NCI-H1436 treated with DMSO at 0.1 percent for 48 hours (cell line): ENCODE results near the gene ZNF536.
A peak's percentile ranks its signal among the peaks of the same experiment; 100 is the strongest.
"Not testable (repeated sequence)": the region's sequence is repeated elsewhere in the genome, so short reads cannot be mapped to it uniquely, and the experiment has no call there.

ENCODE experiments used
- DNase-seq: peaks from one replicate; lab custom pipeline; 2025; lab: John Stamatoyannopoulos, UW

Gene ZNF536

DNA sequence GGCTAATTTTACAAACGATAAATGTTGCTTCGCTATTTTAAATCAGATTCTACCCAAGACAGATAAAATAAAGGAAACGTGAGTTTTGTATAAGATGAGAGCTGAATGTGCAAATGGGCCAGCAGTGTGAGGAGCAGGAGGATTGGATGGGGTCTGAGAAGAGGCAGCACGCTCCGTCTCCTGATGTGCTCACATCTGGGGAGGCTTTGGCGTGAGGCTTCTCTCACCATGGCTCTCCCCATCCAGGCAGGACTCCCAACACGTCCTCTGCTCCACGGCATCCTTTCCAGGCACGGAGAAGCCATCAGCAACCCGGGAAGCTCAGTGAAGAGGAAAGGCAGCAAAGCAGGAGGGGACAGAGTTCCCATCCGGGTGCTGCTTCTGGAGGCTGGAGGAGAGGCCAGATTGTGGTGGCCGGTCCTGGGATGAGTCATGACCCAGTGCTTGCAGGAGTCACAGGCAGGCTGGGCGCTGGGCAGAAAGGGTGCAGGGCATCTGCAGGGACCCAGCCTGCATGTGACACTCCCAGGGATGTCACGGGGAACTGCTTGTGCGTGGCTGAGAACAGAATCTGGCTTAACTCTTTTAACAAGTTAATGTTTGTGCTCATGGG, 47.5 kb downstream of the ZNF536 start:
- DNase-seq = no peak

- DNase-seq = no peak
Observed at GRCh38 chr19:30420316-30420715, 48.1 kb downstream of the ZNF536 start.

GRCh38 chr19:30420881-30421280, 48.7 kb downstream of the ZNF536 start:
- no peak for DNase-seq

DNA sequence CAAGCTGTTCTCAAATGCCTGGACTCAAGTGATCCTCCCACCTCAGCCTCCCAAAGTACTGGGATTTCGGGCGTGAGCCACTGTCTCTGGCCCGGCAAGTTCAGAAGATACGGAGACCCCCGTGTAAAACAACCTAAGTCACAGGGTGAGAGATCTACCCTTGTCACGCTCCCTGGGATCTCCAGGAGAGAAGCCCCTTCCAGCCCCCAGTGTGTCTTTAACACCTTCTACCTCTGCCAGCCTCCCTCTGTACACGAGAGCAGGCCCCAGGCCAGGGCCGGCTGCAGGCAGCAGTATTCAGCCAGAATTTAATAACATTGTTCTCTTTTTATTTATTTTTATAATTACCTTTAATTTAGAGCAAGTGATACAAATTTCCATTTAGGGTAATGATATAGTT, 49.4 kb downstream of the ZNF536 start:
- no peak for DNase-seq

- no peak for DNase-seq
Observed at GRCh38 chr19:30423481-30423880, 51.3 kb downstream of the ZNF536 start.

DNA sequence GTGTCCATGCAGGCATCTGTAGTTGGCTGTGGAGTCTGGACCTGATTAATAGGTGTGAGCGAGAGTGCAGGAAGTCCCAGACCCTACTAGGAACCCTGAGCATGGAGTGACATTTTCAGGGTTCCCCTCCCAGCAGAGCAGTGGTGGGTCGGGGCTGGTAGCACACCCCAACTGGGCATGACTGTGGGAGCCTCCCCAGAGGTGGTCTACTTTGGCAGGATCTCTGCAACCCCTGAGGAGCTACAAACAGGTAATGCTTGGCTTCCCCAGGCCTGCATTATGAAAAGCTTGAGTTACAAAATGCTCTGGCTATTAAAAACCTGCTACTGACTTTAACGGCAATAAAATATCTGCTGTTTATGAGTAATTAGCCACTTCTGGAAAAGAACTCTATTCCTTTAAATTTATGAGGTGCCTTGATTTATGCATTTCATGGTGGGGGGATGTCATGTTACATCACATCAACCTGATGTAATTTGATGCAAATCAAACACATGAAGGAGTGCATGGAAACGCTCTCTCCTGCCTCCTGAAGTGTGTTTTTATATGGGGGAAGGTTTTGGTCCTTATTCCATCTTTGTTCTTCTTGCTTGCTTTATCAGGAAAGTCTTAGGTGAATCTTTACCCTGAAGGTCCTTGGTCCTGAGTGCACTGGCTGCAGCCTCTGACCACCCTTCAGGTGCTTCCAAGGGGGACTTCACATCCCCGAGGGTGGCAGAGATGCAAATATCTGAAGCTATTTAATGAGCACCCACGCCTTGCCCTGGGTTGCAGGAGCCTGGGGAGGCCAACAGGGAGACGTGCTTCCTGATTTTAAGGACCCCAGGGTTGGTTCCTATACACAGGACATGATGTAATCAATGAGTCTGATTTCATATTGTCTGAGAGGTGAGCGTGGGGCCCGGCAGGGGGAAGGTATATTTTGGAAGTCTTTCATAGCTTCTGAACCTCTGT, 54.0 kb downstream of the ZNF536 start:
- peak; percentile 34 for DNase-seq

DNA sequence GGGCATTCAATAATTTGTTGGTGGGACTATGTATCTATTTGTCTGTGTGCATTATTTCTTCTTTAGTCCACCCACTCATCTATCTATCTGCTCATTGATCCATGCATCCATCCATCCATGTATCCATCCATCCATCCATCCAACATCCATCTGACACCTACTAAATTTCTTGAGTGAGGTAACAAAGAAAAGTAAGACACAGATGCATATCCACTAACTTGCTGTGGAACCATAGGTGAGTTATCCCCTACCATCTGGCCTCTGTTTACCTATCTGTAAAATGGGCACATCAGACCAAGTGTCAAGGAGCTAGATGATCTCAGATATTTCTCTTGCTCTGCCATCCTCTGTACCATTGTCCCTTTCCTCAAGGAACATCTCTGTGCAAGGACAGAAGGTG, 54.7 kb downstream of the ZNF536 start:
- DNase-seq = no peak

DNA sequence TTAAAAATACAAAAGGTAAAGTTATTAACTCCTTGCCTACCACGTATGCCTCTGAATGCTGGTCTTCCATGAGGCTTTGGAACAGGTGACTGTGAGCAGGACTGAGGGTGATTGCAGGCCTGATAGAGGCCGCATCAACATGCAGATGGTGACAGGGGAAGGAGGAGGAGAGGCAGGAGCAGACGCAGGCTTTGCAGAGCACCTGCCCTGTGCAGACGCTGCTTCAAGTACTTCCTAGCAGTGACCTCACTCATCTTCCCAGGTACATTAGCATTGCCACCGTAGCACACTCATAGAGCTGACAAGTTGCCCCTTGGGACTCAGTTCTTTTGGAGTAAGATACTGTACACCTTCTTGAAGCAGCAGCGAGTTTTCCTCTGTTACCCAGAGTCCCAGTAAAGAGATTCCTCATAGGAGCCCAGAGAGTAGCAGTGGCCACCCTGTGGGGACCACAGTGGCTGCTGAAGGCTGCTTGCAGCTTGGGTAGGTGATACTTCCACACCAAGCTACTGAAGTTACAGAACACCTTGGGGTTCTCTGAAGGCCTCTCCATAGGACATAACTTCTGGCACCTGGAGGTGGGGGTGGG, 56.0 kb downstream of the ZNF536 start:
- peak; percentile 64 for DNase-seq

GRCh38 chr19:30428844-30429243, 56.7 kb downstream of the ZNF536 start:
- DNase-seq = no peak

DNA sequence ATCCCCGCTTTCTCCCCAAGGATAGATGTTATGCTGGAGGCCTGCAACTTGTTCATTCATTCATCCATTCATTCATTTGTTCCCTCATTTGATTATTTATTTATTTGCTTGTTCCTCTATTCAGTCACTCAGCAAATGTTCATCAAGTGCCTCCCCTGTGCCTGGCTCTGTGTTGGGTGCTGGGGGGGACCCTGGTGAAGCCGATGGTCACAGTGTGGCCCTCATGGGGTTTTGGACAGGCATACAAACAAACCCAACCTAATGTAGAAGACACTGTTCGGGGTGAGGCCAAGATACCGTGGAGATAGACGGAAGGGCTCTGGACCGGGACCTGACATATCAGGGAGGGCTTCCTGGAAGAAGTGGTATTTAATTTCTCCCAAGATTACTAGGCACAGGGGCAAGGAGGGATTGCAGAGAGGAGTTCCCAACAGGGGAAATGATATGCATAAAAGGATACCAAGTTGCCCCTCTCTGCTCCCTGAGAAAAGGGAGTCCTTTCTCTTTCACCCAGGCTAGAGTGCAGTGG, 58.1 kb downstream of the ZNF536 start:
- no peak for DNase-seq

- no peak for DNase-seq
Observed at GRCh38 chr19:30431591-30431990, 59.4 kb downstream of the ZNF536 start.

DNA sequence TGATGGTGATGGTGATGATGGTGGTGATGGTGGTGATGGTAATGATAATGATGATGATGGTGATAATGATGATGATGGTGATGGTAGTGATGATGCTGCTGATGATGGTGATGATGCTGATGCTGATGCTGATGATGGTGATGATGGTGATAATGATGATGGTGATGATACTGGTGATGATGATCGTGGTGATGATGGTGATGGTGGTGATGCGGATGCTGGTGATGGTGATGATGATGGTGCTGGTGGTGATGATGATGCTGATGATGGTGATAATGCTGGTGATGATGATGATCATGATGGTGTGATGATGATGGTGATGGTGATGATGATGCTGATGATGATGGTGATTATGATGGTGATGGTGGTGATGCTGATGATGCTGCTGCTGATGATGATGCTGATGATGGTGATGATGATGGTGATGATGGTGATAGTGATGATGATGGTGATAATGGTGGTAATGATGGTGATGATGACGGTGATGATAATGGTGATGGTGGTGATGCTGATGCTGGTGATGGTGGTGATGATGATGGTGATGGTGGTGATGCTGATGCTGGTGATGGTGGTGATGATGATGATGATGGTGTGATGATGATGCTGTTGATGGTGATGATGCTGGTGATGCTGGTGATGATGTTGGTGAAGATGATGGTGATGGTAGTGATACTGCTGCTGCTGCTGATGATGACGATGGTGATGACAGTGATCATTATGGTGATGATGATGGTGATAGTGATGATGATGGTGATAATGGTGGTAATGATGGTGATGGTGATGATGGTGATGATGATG, 62.8 kb downstream of the ZNF536 start:
- no peak for DNase-seq

DNA sequence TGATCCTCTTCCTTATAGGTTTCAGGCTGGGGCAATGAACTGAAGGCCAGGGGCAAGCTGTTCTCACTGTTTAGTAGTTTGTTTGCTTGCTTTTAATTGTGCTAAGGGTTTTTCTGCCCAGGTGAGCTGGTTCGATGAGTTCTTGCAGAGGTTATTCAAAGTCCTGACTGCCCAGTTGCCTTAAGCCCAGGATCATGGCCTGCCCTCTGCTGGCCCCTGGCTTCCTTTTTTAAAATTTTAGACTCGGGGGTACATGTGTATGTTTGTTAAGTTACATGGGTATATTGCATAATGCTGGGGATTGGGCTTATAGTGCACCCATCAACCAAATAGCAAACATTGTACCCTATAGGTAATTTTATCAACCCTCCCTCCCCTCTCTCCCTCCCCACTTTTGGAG, 65.7 kb downstream of the ZNF536 start:
- DNase-seq = no peak

DNA sequence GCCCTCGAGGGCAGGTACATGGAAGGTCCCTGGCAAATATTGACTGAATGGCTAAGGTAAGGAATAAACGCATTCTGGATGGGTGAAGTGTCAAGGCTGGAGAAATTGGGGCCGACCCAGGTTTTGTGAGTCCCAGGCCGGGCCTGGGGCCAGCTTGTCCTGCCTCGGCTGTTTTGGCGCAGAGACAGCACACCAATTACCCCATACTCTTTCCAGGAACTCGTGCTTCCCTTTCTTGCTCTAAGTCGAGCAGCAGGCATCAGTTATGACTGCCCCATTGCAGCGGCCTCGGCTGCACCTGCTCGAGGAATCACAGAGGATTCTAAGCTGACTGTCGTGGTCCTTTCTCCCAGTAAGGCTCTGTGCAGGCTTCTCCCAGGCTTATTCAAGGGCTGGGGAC, 67.1 kb downstream of the ZNF536 start:
- no peak for DNase-seq

DNA sequence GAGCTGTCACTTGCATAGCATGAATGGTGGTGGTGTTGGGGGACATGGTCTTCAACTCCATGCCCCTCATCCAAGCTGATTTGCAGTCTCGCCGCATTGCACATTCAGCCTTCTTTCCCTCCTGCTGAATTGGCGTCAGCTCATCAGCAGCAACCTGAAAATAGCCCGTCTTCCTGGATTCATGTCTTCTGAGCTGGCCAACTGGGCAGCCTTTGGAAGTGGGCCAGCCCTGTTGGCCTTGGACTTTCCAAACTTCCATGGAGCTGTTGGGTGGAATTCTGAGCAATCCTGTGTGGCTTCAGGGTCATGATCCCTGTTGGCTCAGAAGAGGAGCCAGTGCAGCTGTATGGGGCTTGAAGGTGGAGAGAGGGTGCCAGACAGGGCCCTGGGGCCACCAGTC, 68.8 kb downstream of the ZNF536 start:
- DNase-seq = no peak

GRCh38 chr19:30442674-30443073, 70.5 kb downstream of the ZNF536 start:
- no peak for DNase-seq

- DNase-seq = no peak
Observed at GRCh38 chr19:30443531-30444252, 71.5 kb downstream of the ZNF536 start.

GRCh38 chr19:30444253-30444671, 72.1 kb downstream of the ZNF536 start:
- no peak for DNase-seq

GRCh38 chr19:30444686-30445232, 72.6 kb downstream of the ZNF536 start:
- DNase-seq = no peak

GRCh38 chr19:30445385-30445784, 73.2 kb downstream of the ZNF536 start:
- DNase-seq = no peak

GRCh38 chr19:30446120-30446519, 73.9 kb downstream of the ZNF536 start:
- not testable (repeated sequence) for DNase-seq
